ENCODE results near the gene CRELD1. TPM values are rescaled to one million over a fixed set of nuclear protein-coding genes. Genes with fewer than 3 reads are reported as not detected.

CRELD1 gene
- total and polyA plus RNA-seq, 10 of the 15 experiments (the other 5 are each of a cell fraction or from before 2014, with no cell fraction given): 1.3 to 15.9 (median 8.8) TPM

DNA sequence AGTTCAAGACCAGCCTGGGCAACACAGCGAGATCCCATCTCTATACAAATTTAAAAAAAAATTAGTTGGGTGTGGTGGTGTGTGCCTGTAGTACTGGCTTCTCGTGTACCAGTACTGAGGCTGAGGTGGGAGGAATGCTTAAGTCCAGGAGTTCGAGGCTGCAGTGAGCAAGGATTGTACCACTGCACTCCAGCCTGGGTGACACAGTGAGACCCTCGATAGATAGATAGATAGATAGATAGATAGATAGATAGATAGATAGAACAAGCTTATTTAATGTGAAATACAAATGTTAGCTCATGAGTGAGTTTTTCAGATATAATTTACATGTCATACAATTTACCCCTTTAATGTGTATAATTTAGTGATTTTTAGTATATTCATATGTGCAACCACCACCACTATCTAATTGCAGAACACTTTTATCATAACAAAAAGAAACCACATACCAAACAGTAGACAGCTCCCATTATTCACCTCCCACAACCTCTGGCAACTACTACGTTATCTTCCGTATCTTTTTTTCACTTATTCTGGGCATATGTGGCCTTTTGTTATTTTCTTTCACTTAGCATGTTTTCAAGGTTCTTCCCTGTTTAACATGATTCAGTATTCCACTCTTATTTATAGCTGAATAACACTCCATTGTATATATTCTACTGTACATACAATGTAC lies 31.7 kb downstream of the CRELD1 start (continued):
- TF ChIP-seq SMAD1 (IDR thresholded peaks at IDR 0.05; ENCODE audit: low read depth, partially characterized antibody) (no peak), CBX5 (IDR thresholded peaks at IDR 0.05; ENCODE audit: low read depth) (no peak), DPF2 (IDR thresholded peaks at IDR 0.05) (no peak), TCF3 (IDR thresholded peaks at IDR 0.05; ENCODE audit: borderline replicate concordance, insufficient read depth, low read depth, low read length) (no peak), FOXK2 (IDR thresholded peaks at IDR 0.05) (no peak)
- TF ChIP-seq, protein P1, sequence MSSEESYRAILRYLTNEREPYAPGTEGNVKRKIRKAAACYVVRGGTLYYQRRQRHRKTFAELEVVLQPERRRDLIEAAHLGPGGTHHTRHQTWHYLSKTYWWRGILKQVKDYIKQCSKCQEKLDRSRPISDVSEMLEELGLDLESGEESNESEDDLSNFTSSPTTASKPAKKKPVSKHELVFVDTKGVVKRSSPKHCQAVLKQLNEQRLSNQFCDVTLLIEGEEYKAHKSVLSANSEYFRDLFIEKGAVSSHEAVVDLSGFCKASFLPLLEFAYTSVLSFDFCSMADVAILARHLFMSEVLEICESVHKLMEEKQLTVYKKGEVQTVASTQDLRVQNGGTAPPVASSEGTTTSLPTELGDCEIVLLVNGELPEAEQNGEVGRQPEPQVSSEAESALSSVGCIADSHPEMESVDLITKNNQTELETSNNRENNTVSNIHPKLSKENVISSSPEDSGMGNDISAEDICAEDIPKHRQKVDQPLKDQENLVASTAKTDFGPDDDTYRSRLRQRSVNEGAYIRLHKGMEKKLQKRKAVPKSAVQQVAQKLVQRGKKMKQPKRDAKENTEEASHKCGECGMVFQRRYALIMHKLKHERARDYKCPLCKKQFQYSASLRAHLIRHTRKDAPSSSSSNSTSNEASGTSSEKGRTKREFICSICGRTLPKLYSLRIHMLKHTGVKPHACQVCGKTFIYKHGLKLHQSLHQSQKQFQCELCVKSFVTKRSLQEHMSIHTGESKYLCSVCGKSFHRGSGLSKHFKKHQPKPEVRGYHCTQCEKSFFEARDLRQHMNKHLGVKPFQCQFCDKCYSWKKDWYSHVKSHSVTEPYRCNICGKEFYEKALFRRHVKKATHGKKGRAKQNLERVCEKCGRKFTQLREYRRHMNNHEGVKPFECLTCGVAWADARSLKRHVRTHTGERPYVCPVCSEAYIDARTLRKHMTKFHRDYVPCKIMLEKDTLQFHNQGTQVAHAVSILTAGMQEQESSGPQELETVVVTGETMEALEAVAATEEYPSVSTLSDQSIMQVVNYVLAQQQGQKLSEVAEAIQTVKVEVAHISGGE (CRISPR knock-in tag; IDR thresholded peaks at IDR 0.05): no peak
- TF ChIP-seq, protein P2, sequence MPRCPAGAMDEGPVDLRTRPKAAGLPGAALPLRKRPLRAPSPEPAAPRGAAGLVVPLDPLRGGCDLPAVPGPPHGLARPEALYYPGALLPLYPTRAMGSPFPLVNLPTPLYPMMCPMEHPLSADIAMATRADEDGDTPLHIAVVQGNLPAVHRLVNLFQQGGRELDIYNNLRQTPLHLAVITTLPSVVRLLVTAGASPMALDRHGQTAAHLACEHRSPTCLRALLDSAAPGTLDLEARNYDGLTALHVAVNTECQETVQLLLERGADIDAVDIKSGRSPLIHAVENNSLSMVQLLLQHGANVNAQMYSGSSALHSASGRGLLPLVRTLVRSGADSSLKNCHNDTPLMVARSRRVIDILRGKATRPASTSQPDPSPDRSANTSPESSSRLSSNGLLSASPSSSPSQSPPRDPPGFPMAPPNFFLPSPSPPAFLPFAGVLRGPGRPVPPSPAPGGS (IDR thresholded peaks at IDR 0.05; ENCODE audit: borderline replicate concordance, insufficient read depth, low read depth, low read length, poor library complexity, severe bottlenecking): no peak
